Measurements from ENCODE around the gene CYP4V2.

CYP4V2 gene

DNA sequence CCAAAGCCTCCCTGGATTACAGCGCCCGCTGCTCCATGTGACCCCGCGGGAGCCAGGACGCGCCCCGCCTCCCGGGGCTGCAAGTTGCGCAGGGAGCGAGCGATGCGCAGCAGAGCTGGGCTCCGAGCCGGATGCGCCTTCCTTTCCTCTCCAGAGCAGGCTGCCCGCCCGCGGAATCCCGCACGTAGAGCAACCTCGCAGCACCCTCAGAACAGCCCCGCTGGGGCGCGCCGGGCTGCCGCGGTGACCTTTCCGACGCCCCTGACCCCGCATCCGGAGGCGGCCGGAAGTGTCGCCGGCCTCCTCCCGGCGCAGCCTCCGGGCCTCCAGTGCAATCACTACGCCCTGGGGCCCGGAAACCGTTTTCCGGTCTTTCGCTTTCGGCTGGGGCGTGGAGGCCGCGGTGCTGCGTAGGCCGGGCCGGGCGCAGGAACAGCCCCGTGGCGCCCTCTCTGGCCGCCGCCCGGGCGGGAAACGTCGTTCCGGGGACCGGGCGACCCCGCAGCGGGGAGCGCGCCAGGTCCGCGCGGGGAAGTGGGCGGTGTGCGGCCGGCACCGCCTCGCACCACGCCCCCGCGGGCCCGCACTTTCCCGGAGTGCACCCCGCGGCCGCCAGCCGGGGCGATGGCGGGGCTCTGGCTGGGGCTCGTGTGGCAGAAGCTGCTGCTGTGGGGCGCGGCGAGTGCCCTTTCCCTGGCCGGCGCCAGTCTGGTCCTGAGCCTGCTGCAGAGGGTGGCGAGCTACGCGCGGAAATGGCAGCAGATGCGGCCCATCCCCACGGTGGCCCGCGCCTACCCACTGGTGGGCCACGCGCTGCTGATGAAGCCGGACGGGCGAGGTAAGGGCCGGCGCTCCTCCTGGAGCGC lies at the start of gene CYP4V2:
Gene CYP4V2, plus strand, starts transcription at position 368 of the 866 bp plus-strand sequence. Its CDS starts 257 bp downstream, at position 625.
- peak; percentile 69 for DNase-seq

DNA sequence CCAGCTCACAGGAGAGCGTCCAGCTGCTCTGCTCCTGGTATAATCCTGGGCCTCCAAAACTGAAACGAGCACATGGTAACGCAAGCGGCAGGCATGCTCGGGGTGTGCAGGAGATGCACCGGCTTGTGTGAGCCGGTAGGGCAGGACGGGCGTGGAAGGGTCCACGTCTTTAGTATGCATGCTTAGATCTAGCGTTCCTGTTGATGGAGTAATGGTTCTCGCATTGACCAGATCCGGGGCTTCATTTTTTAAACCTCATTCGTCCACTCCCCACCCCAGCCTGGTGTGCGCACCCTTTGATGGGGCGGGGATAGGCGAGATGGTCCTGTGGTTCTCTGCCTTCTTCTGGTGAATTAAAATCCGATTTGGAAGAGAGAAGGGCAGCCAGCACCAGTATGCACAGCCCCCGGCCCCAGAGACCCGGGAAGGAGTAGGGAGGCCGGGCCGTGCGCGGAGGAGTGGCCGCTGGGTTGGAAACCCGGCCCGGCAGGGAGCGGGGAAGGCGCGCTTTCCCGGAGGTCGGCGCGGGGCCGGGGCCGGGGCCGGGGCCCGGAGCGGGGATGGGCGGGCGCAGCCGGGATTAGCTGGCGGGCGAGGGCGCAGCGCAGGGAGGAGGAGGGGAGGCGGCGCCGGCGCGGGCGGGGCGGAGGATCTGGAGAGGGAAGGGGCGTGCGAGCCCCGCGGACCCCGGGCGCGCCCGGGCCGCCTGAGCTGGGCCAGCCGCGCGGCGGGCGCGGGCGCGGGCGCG lies 47.0 kb upstream of the CYP4V2 start:
- no peak for DNase-seq

DNA sequence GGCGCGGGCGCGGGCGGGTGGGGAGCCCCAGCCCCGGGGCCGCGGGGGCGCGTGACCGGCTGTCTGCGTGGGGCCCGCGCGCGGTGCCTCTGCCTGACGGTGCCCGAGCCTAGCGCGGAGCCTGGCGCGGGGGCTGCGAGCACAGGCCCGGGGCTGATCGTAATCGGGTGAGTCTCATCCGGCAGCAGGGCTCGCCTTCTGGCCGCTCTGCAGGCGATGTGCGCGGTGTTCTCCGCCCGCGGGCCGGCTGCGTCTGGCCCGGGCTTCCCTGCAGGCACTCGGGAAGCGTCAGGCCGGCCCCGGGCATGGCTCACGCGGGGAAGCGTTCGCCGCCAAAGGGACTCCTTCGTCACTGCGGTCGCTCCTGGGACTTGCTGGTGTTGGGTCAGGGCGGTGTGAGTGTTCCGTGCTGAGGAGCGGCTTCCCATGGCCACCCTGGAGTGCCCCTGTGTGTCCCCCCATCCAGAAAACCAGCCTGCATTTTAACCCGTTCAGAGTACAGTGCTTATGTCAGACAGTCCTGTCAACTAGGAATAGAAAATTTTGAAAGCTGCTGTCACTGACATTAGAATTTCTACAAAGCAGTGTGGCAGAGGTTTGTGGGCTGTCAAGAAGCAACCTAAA lies 46.3 kb upstream of the CYP4V2 start:
- DNase-seq, result no peak

DNA sequence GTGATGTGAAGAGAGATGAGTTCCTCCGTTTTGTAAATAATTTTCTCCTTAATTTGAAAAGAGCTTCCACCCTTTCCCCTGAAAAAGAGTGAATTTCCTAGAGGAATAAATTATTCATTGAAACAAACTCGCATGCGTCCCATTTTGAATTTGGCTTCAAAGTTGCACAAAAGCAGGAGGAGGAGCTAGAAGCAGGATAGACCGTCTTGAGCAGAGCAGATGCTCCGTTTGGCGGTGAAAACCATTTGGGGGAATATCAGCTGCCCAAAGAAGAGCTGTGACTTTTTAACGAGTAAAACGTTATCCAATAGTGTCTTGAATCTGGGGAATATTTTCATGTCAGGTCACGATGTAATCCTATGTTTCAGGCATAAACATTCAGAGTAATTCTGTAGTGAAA lies 44.9 kb upstream of the CYP4V2 start:
- DNase-seq, result no peak

DNA sequence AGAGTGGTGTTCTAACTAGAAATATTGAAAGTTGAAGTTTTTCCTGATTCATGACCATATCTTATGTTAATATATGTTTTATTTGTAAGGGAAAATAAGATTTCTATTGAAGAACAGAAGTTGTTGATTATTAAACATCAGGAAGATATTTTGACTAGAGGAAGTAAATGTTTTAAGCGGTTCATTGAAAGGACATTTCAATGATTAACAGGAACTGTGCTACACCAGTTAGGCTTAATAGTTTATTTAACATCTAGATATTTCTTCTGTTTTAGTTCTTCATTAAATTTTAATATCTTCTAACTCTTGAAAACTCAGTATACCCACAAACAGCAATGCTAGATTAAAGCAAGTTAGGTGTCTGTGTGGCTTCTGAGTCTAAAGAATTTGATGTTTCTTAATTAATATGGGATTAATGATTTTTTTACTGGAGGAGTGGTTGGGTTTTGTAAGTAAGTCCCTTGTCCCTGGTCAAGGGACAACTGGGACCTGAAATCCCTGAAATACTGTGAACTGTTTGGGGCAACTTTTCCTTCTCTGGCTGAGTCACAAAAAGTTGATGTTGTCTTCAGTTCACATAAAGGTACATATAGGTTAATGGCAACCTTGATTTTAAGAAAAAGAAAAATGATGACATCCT lies 42.9 kb upstream of the CYP4V2 start:
- DNase-seq, result no peak

DNA sequence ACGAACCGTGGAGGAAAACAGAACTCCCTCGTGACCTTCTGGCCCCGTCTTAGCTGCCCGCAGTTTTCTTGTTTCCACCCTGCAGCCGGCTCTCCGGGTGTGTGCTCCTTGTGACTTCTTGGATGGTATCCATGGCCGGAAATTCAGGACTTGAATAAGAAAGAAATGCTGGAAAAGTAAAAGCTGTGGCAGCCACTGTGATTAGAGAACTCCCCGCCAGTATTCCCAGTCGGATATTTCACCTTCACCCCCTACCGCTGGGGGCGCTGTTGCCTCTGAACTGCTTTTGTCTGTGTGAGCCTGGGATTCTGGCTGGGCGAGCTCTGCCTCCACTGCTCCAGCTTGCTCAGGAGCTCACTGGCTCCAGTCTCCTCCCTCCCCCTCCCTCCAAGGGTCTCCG lies 41.5 kb upstream of the CYP4V2 start:
- no peak for DNase-seq

DNA sequence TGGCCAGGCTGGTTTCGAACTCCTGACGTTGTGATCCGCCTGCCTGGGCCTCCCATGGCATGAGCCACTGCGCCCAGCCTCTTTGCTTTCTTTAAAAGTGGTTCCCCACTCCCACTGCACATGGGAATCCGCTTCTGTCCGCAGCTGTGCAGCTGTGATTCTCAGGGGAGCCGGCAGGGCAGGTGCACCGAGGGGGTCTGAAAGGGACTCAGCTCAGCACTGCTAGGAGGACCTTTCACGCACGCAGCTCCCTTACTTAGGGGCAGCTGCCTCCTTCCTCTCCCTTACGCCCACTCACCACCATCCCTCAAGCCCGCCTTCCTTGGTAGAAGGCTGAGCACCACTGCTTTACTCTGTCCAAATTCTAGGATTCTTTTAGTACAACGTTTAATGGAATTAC lies 40.4 kb upstream of the CYP4V2 start:
- no peak for DNase-seq

DNA sequence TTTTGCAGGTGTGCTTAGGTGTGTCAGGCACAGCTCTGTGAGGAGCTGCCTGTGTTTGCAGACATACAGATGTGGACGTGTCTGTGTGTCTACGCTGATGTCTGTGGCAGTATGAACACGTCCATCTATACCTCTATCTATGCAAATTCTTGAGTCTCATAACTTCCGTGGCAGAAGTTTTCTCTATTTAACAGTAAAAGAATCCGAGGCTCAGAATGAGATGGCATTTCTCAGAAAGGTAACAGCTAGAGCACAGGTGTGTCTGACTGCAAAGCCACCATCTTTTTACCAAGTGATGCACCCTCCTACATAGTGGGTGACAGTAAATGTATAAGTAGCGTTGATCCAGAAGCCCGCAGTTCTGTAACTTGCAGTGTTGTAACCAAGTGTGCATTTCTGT lies 39.9 kb upstream of the CYP4V2 start:
- no peak for DNase-seq

DNA sequence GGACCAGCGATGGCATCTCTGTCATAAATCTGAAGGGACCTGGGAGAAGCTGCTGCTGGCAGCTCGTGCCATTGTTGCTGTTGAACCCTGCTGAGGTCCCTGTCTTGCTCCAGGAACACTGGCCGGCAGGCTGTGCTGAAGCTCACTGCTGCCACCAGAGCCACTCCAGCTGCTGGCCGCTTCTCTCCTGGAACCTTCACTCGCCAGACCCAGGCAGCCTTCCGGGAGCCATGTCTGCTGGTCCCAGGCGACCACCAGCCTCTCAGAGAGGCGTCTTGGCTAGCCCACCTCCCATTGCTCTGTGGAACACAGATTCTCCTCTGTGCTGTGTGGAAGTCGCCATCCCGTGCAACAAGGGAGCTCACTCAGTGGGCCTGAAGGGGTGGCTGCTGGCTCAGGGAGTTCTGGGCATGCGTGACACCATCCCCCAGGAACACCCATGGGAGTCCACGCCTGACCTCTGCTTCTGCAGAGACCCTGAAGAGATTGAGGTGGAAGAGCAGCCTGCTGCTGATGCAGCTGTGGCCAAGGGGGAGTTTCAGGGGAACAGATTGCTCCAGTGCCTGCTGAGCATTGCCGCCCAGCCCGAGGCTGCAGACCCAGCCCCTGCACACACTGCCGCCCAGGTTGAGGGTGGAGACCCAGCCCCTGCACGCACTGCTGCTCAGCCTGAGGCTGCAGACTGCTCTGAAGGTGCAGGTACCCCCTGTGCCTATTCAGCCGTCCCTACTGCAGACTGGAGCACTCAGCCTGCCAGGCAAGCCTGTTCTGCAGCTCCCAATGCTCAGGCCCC lies 33.1 kb upstream of the CYP4V2 start:
- DNase-seq, result no peak

DNA sequence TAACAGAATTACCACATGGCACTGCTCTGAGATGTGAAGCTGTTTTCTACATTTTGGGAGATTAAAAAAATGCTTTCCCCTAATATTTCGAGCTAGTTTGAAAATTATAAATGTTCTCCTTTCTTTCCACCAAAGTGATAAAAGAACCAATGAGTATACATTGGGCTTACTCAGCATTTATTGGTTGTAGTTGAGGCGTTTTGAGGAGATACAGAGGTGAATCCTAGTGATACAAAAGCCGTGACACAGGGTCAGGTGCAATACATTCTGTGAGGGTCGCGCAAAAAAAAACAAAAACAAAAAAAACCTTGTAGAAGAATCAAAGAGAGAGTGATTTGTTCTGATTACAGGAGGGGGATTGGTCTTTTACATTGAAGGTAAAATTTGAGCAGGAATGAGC lies 32.4 kb upstream of the CYP4V2 start:
- no peak for DNase-seq

DNA sequence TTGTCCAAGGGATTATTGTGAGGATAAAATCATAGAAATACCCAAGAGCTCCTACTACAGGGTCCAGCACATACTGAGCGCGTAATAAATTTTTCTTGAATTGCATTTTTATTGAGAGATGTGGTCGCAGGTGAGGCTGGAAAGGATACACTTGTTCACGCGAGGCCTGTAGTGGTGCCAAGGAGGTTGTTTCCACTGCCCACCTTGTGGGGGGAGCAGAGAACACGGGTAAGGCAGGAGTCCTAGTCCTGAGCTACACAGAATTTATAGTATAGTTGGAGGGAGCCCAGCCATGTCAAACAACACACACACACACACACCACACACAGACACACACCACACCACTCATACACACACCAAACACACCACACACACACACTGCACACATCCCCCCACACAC lies 31.8 kb upstream of the CYP4V2 start:
- no peak for DNase-seq

DNA sequence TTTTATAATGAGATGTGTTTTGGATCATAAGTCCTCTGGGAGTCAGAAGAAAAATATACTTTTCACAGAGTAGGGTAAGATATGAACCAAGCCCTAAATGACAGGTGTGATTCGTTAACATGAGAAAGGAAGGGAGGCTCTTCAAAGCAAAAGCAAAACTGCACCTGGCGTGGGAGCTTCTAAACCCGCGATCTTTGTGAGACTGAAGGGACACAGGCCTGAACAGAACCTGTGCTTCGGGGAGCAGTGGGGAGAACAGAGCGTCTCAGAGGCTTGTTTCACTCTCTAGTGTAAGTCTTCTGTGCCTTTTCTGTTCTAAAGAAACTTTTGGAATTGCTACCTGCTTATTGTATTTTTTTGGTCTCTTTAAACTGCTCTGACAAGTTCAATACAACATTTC lies 30.2 kb upstream of the CYP4V2 start:
- DNase-seq, result no peak

DNA sequence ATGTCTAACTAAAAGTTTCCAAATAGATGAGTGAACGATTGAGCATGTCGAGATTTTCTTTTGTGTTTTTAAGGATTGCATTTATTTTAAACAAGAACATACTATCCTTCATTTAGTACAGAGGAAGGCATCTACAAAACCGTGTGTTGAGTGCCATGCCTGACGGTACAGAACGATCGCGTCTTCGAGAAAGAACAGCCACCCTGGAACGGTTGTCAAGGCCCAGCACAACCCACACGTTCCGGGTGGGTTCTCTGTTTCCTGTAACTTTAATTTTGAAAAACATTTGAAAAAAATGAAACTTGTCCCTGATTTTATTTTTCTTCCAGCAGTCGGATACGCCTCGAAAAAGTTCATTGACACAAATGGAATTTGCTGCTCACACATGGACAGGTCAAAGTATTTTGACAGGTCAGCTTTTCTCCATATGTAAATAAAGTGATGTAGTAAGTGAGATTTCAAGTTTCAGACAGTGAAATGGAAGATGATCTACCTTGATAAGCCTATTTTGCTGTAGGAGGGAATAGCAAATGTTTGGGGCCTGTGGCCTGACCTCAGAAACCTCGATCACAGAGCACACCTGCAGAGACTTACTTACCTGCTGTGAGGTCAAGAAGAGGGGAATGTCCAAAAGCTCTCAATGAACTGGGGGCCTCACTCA lies 24.4 kb upstream of the CYP4V2 start:
- no peak for DNase-seq

DNA sequence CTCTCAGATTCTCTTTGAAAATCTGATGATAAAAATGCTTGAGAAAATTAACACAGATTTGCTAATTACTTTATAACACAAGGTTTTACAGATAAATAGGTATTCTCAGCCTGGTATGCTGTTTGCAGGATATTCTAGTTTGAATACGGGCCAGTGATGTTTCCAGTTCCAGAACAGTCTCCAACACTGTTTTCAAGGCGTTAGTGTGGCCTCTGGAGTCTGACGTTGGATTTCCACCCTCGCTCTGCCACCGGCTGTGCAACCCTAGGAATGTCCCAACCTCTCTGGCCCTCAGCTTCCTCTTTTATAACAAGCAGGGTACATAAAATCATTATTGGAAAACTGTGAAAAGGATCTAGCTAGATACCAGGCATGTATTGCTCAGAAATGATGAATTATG lies 23.8 kb upstream of the CYP4V2 start:
- no peak for DNase-seq

DNA sequence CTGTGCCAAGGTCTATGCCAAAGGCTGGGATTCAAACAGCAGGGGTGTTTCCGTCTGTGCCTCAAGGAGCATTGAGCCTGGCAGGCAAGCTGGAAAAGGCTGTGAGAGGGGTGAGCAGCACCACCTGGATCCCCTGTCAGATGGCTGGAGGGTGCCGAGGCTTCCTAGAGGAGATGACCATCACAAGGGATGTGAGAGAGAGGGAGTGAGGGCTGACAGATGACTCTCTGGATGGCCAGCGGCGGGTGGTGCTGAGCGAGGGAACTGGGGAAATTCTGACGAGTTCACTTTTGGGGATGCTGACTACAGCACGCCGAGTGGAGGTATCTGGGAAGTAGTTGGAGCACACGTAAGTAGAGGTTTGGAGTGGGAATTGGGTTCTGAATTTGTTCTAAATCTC lies 22.6 kb upstream of the CYP4V2 start:
- DNase-seq, result no peak

DNA sequence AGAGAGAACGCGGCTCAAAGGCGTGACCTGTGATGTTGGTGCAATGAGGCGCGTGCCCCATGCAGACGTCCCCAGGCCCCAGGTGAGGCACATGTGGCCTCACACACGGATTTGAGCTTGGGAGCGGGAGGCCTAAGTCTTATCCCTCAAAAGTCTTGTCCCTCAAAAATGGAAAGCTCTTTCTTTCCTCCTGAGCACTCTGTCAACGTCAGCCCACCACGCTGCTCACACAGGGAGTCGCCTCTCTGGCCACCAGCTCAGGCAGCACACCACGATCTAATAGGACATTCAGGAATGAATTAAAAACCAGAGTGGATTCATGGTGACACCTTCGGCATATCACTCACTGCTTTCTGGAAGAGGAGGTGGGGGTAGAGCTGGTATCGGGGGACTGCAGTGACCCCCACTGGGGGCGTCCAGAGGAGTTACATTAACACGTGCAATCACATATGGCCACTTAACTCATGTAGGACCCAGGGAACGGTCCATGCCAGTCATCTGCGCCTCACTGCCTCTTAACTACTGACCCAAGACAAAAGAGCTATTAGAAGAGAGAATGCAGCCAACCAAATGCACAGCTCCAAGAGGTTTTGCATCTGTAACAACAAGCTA lies 21.9 kb upstream of the CYP4V2 start:
- no peak for DNase-seq

DNA sequence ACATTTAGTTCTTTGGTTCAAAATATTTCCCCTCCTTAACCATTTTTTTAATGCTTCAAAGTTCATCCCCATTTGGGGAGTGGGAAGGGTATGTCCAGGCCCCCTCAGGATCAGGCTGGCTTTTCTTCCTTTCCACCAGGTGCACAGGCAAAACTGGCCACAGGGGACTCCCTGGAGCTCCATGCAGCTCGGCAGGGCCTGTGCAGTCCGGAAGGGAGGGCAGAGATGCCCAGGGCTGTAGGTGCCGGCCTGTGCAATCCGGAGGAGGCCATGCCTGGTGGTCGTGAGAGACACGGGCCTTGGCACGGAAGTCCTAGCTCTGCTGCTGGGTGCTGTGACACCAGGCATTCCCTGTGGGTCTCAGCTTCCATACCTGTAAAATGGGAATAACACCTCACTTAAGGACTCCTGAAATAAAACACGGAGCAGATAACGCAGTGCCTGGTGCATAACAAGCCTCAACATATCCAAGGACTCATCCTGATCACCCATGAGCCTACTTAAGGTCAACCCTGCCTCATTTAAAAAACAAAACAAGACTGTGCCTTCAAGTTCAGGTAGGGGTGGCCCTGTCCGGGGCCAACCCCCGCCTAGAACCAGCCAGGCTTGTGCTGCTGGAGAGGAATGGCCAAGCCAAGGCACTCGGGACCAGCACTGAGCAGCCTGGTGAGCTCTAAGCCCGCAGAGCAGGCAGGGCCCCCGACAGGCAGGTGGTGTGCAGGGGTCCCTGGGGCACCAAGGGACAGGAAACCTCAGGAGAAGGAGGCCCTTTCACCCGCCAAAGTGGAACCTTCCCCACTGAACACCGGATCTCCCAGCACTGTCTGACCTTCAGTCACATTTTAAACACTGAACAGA lies 21.2 kb upstream of the CYP4V2 start:
- no peak for DNase-seq

DNA sequence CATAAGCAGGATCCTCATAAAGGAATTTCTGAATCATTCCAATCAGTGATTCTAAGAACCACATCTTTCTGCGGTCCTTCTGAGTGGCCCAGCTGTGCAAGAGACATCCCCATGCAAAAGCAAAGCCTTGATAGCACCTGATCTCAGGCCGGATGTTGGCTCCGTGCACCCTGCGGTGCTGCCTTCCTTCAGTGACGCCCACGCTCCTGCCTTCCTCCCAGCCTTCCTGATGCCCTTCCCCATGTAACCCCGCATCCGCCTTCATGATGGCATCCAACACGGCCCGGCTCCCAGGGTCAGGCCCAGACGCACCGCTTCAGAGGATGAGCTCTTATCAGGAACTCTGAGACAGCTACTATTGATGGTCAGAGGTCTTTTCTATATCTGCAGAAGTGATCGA lies 20.4 kb upstream of the CYP4V2 start:
- no peak for DNase-seq

DNA sequence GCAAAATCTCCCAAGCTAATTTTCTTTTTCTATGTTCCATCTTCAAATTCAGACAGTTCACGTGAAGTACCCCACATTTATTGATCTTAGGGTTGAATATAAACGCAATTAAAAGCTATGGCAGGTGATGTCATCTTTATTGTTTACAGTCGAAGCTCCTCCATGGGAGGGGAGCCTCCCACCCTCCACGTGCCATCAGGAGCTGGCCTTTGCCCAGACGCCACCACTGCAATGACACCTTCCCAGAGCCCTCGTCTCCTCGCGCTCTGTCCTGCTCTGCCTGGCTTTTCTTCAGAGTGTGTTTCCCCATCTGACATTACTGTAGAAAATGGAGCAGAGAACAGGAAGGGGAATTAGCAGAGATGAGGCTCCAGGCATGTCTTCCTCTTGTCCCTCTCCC lies 18.8 kb upstream of the CYP4V2 start:
- DNase-seq, result no peak

DNA sequence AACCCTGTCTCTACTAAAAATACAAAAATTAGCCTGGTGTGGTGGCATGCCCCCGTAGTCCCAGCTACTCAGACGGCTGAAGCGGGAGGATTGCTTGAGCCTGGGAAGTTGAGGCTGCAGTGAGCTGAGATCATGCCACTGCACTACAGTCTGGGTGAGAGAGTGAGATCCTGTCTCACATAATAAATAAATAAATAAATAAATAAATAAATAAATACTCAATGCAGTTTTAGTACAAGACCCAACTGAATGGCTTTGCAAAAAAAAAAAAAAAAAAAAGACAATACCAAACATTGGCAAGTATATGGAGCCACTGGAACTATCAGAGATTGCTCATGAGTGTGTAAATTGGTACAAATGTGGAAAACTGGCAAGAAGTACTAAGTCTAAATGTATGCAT lies 3.3 kb upstream of the CYP4V2 start:
- DNase-seq, result no peak

DNA sequence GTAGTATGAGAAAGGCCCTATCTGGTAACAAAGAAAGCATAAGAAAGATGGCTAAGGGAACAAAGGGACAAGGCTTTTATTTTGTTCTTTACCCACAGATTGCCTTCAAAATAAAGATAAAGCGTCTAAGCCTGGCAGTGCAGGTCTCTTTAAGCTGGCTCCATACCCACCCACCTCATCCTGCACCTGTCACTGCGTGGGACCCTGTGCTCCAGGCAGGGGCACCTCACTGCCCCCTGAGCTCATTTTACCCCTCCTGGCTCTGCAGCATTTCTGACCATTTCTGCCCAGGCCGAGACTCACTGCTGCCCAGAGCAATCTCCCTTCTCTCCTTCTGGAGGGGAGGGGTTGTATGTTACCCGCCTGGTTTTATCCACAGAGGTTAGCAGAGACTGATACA lies 1.7 kb upstream of the CYP4V2 start:
- no peak for DNase-seq

All from GF-D8 (cell line).